GM19324 (cell line): Measurements from ENCODE around the gene TFDP1.
"Not testable (repeated sequence)": the region's sequence is repeated elsewhere in the genome, so short reads cannot be mapped to it uniquely, and the experiment has no call there.

ENCODE experiments used
- ATAC-seq: cut with Tn5 transposase; IDR thresholded peaks from one replicate; pipeline ENCODE4 v1.9.1; 2021; ENCODE audit warnings: mild to moderate bottlenecking, moderate library complexity; ENCODE audit not compliant: unreplicated experiment, low FRiP score

Gene TFDP1

GRCh38 chr13:113548778-113549621 lies 35.6 kb upstream of the TFDP1 start:
- no peak for ATAC-seq

GRCh38 chr13:113550453-113550852 lies 34.1 kb upstream of the TFDP1 start:
- no peak for ATAC-seq

- ATAC-seq, result no peak
Observed at GRCh38 chr13:113551081-113552000, 33.2 kb upstream of the TFDP1 start.

- no peak for ATAC-seq
Observed at GRCh38 chr13:113552079-113552478, 32.5 kb upstream of the TFDP1 start.

- no peak for ATAC-seq
Observed at GRCh38 chr13:113552786-113553434, 31.6 kb upstream of the TFDP1 start.

GRCh38 chr13:113553511-113554332 lies 30.8 kb upstream of the TFDP1 start:
- ATAC-seq, result no peak

GRCh38 chr13:113554333-113554700 lies 30.2 kb upstream of the TFDP1 start:
- ATAC-seq, result no peak

- no peak for ATAC-seq
Observed at GRCh38 chr13:113555141-113555540, 29.4 kb upstream of the TFDP1 start.

- no peak for ATAC-seq
Observed at GRCh38 chr13:113557013-113557412, 27.5 kb upstream of the TFDP1 start.

- no peak for ATAC-seq
Observed at GRCh38 chr13:113558461-113558860, 26.1 kb upstream of the TFDP1 start.

GRCh38 chr13:113559061-113559460 lies 25.5 kb upstream of the TFDP1 start:
- ATAC-seq, result no peak

- ATAC-seq, result no peak
Observed at GRCh38 chr13:113559901-113560644, 24.5 kb upstream of the TFDP1 start.

- ATAC-seq, result no peak
Observed at GRCh38 chr13:113560645-113561416, 23.7 kb upstream of the TFDP1 start.

GRCh38 chr13:113561417-113562084 lies 23.0 kb upstream of the TFDP1 start:
- no peak for ATAC-seq

GRCh38 chr13:113562085-113562749 lies 22.3 kb upstream of the TFDP1 start:
- no peak for ATAC-seq

GRCh38 chr13:113562844-113563243 lies 21.7 kb upstream of the TFDP1 start:
- no peak for ATAC-seq

GRCh38 chr13:113563511-113563910 lies 21.0 kb upstream of the TFDP1 start:
- ATAC-seq, result not testable (repeated sequence)
